ENCODE data around the gene PIGC.

PIGC gene

GRCh38 chr1:172443666-172444453, at the start of gene PIGC:
Gene PIGC (minus strand): TSS chr1:172444069. CDS start chr1:172442622, 1,447 bp downstream.
- DNase-seq = peak; percentile 86

- DNase-seq = no peak
These were observed 48.6 kb upstream of the PIGC start for GRCh38 chr1:172492421-172492820.

GRCh38 chr1:172489847-172490246, 46.0 kb upstream of the PIGC start:
- DNase-seq = no peak

GRCh38 chr1:172488393-172488792, 44.5 kb upstream of the PIGC start:
- DNase-seq = no peak

GRCh38 chr1:172487550-172487949, 43.7 kb upstream of the PIGC start:
- no peak for DNase-seq

GRCh38 chr1:172486805-172487454, 43.1 kb upstream of the PIGC start:
- no peak for DNase-seq

GRCh38 chr1:172485626-172486025, 41.8 kb upstream of the PIGC start:
- DNase-seq = no peak

- no peak for DNase-seq
These were observed 40.4 kb upstream of the PIGC start for GRCh38 chr1:172484252-172484651.

GRCh38 chr1:172483448-172483847, 39.6 kb upstream of the PIGC start:
- no peak for DNase-seq

- DNase-seq = no peak
These were observed 38.2 kb upstream of the PIGC start for GRCh38 chr1:172482044-172482443.

GRCh38 chr1:172480431-172480830, 36.6 kb upstream of the PIGC start:
- no peak for DNase-seq

GRCh38 chr1:172478485-172478884, 34.6 kb upstream of the PIGC start:
- DNase-seq = no peak

- DNase-seq = no peak
These were observed 33.9 kb upstream of the PIGC start for GRCh38 chr1:172477741-172478140.

- DNase-seq = no peak
These were observed 33.3 kb upstream of the PIGC start for GRCh38 chr1:172477216-172477615.

- DNase-seq = no peak
These were observed 32.4 kb upstream of the PIGC start for GRCh38 chr1:172476218-172476811.

GRCh38 chr1:172473842-172474241, 30.0 kb upstream of the PIGC start:
- DNase-seq = no peak

GRCh38 chr1:172473302-172473701, 29.4 kb upstream of the PIGC start:
- no peak for DNase-seq

GRCh38 chr1:172472495-172472894, 28.6 kb upstream of the PIGC start:
- no peak for DNase-seq

GRCh38 chr1:172471666-172472065, 27.8 kb upstream of the PIGC start:
- DNase-seq = no peak

- DNase-seq = no peak
These were observed 26.3 kb upstream of the PIGC start for GRCh38 chr1:172470149-172470548.

GRCh38 chr1:172469717-172470116, 25.8 kb upstream of the PIGC start:
- DNase-seq = no peak

GRCh38 chr1:172468296-172468695, 24.4 kb upstream of the PIGC start:
- no peak for DNase-seq

GRCh38 chr1:172467446-172467845, 23.6 kb upstream of the PIGC start:
- no peak for DNase-seq

- DNase-seq = no peak
These were observed 23.0 kb upstream of the PIGC start for GRCh38 chr1:172466795-172467407.

Measured in activated T-cell treated with anti-CD3 and anti-CD28 coated beads for 4 hours (primary cell).